GM18502 (cell line): ENCODE results near the gene EPHB4.
"Not testable (repeated sequence)": the region's sequence is repeated elsewhere in the genome, so short reads cannot be mapped to it uniquely, and the experiment has no call there.

Experiments
- ATAC-seq: cut with Tn5 transposase; IDR thresholded peaks from one replicate; pipeline ENCODE4 v1.9.1; 2021; ENCODE audit warnings: mild to moderate bottlenecking; ENCODE audit not compliant: unreplicated experiment, poor library complexity

EPHB4 gene

GRCh38 chr7:100854899-100855298 lies 27.6 kb upstream of the EPHB4 start:
- not testable (repeated sequence) for ATAC-seq

- ATAC-seq: no peak
Measured at GRCh38 chr7:100854146-100854895, 27.0 kb upstream of the EPHB4 start.

- peak; percentile 93 for ATAC-seq
Measured at GRCh38 chr7:100852048-100852872, 24.9 kb upstream of the EPHB4 start, which contains the start of gene SLC12A9. SLC12A9 (plus strand) TSS chr7:100852713; CDS start chr7:100854198, 1,485 bp downstream.

- no peak for ATAC-seq
Measured at GRCh38 chr7:100847360-100847759, 20.0 kb upstream of the EPHB4 start.

- no peak for ATAC-seq
Measured at GRCh38 chr7:100840470-100841100, 13.3 kb upstream of the EPHB4 start.

- ATAC-seq: no peak
Measured at GRCh38 chr7:100839361-100839760, 12.0 kb upstream of the EPHB4 start.

- peak; percentile 68 for ATAC-seq
Measured at GRCh38 chr7:100837099-100837836, 9.9 kb upstream of the EPHB4 start.

- no peak for ATAC-seq
Measured at GRCh38 chr7:100836812-100837098, 9.4 kb upstream of the EPHB4 start.

GRCh38 chr7:100835903-100836811 lies 8.8 kb upstream of the EPHB4 start:
- ATAC-seq: no peak

GRCh38 chr7:100832281-100832633 lies 4.9 kb upstream of the EPHB4 start:
- ATAC-seq: no peak

- ATAC-seq: no peak
Measured at GRCh38 chr7:100830396-100830795, 3.1 kb upstream of the EPHB4 start.

GRCh38 chr7:100829150-100829716 lies 1.9 kb upstream of the EPHB4 start:
- no peak for ATAC-seq

- no peak for ATAC-seq
Measured at GRCh38 chr7:100826514-100827329, 601 bp downstream of the EPHB4 start.

- ATAC-seq: no peak
Measured at GRCh38 chr7:100825751-100826513, 1.4 kb downstream of the EPHB4 start.

- ATAC-seq: no peak
Measured at GRCh38 chr7:100825215-100825671, 2.1 kb downstream of the EPHB4 start.

GRCh38 chr7:100824499-100825214 lies 2.7 kb downstream of the EPHB4 start:
- ATAC-seq: no peak

GRCh38 chr7:100823534-100823933 lies 3.8 kb downstream of the EPHB4 start:
- no peak for ATAC-seq
